Measurements from ENCODE around the gene HSPA12B. TPM values are rescaled to one million over a fixed set of nuclear protein-coding genes. Genes with fewer than 3 reads are reported as not detected.

Gene HSPA12B
- total RNA-seq, 1 experiment from 2014 or later, result not detected

- H3K9me3 ChIP-seq (replicated peaks), result 0 out of 2 replicates have a peak, but pooled peaks cover 2% of the 10 kb centered on the region
- no peaks in the 10 kb centered on the region for H3K4me1 ChIP-seq (replicated peaks)
- H3K4me3 ChIP-seq, result no peak overlapping the region
- no peak overlapping the region for H3K27ac ChIP-seq
- DNase-seq (ENCODE audit: low read depth in 1 of 2, low spot score in 2 of 2), result no peak
- H3K27me3 ChIP-seq (replicated peaks), result 0 out of 2 replicates have a peak, but pooled peaks cover 5% of the 10 kb centered on the region
- no peaks in the 10 kb centered on the region for H3K36me3 ChIP-seq
These were observed 22.4 kb upstream of the HSPA12B start for GRCh38 chr20:3710011-3710466.

GRCh38 chr20:3710703-3711483 is 21.6 kb upstream of the HSPA12B start:
- 0 out of 2 replicates have a peak, but pooled peaks cover 5% of the 10 kb centered on the region for H3K27me3 ChIP-seq (replicated peaks)
- H3K4me1 ChIP-seq (replicated peaks), result no peaks in the 10 kb centered on the region
- no peak overlapping the region for H3K27ac ChIP-seq
- no peak overlapping the region for H3K4me3 ChIP-seq
- DNase-seq (ENCODE audit: low read depth in 1 of 2, low spot score in 2 of 2), result peak in 1 of 2 experiments; percentile 58
- H3K9me3 ChIP-seq (replicated peaks), result 0 out of 2 replicates have a peak, but pooled peaks cover 2% of the 10 kb centered on the region
- H3K36me3 ChIP-seq, result no peaks in the 10 kb centered on the region

GRCh38 chr20:3711484-3711941 is 21.0 kb upstream of the HSPA12B start:
- Histone ChIP-seq H3K27me3 (replicated peaks) (0 out of 2 replicates have a peak, but pooled peaks cover 5% of the 10 kb centered on the region), H3K9me3 (replicated peaks) (0 out of 2 replicates have a peak, but pooled peaks cover 2% of the 10 kb centered on the region), H3K4me3 (no peak overlapping the region), H3K36me3 (no peaks in the 10 kb centered on the region), H3K4me1 (replicated peaks) (no peaks in the 10 kb centered on the region), H3K27ac (no peak overlapping the region)
- no peak for DNase-seq (ENCODE audit: low read depth in 1 of 2, low spot score in 2 of 2)

- 0 out of 2 replicates have a peak, but pooled peaks cover 2% of the 10 kb centered on the region for H3K9me3 ChIP-seq (replicated peaks)
- H3K27me3 ChIP-seq (replicated peaks), result 0 out of 2 replicates have a peak, but pooled peaks cover 5% of the 10 kb centered on the region
- no peaks in the 10 kb centered on the region for H3K4me1 ChIP-seq (replicated peaks)
- no peaks in the 10 kb centered on the region for H3K36me3 ChIP-seq
- DNase-seq (ENCODE audit: low read depth in 1 of 2, low spot score in 2 of 2), result no peak
- H3K27ac ChIP-seq, result no peak within 1 kb of the TSS
- no peak within 1 kb of the TSS for H3K4me3 ChIP-seq
These were observed 20.1 kb upstream of the HSPA12B start, which contains the start of gene SIGLEC1 for GRCh38 chr20:3712279-3712873. TSS of gene SIGLEC1 (minus strand) at chr20:3712600. CDS start at chr20:3707128, 5,472 bp downstream.

- DNase-seq (ENCODE audit: low read depth in 1 of 2, low spot score in 2 of 2), result no peak
- H3K27me3 ChIP-seq (replicated peaks), result 0 out of 2 replicates have a peak, but pooled peaks cover 5% of the 10 kb centered on the region
- H3K36me3 ChIP-seq, result no peaks in the 10 kb centered on the region
These were observed 18.4 kb upstream of the HSPA12B start for GRCh38 chr20:3714092-3714491.

GRCh38 chr20:3716195-3716834 is 16.2 kb upstream of the HSPA12B start:
- peak in 1 of 2 experiments; percentile 22 for DNase-seq (ENCODE audit: low read depth in 1 of 2, low spot score in 2 of 2)
- Histone ChIP-seq H3K9me3 (replicated peaks) (no peaks in the 10 kb centered on the region), H3K27ac (no peak overlapping the region), H3K27me3 (replicated peaks) (peaks cover 11% of the 10 kb centered on the region), H3K4me1 (replicated peaks) (no peaks in the 10 kb centered on the region), H3K4me3 (no peak overlapping the region), H3K36me3 (no peaks in the 10 kb centered on the region)

More at GRCh38 chr20:3714092-3714491, 18.4 kb upstream of the HSPA12B start:
- Histone ChIP-seq H3K9me3 (replicated peaks) (0 out of 2 replicates have a peak, but pooled peaks cover 2% of the 10 kb centered on the region), H3K27ac (no peak overlapping the region), H3K4me1 (replicated peaks) (no peaks in the 10 kb centered on the region), H3K4me3 (no peak overlapping the region)

- H3K4me1 ChIP-seq (replicated peaks), result no peaks in the 10 kb centered on the region
- H3K27ac ChIP-seq, result no peak overlapping the region
- no peaks in the 10 kb centered on the region for H3K9me3 ChIP-seq (replicated peaks)
- no peak for DNase-seq (ENCODE audit: low read depth in 1 of 2, low spot score in 2 of 2)
- no peaks in the 10 kb centered on the region for H3K36me3 ChIP-seq
- H3K4me3 ChIP-seq, result no peak overlapping the region
- peaks cover 11% of the 10 kb centered on the region for H3K27me3 ChIP-seq (replicated peaks)
These were observed 13.4 kb upstream of the HSPA12B start for GRCh38 chr20:3719046-3719445.

GRCh38 chr20:3720068-3720467 is 12.4 kb upstream of the HSPA12B start:
- Histone ChIP-seq H3K36me3 (no peaks in the 10 kb centered on the region), H3K27me3 (replicated peaks) (peaks cover 17% of the 10 kb centered on the region), H3K4me1 (replicated peaks) (no peaks in the 10 kb centered on the region), H3K27ac (no peak overlapping the region), H3K9me3 (replicated peaks) (no peaks in the 10 kb centered on the region), H3K4me3 (no peak overlapping the region)
- DNase-seq (ENCODE audit: low read depth in 1 of 2, low spot score in 2 of 2), result no peak

GRCh38 chr20:3720626-3721025 is 11.9 kb upstream of the HSPA12B start:
- DNase-seq (ENCODE audit: low read depth in 1 of 2, low spot score in 2 of 2), result no peak
- no peaks in the 10 kb centered on the region for H3K36me3 ChIP-seq
- no peak overlapping the region for H3K4me3 ChIP-seq
- no peaks in the 10 kb centered on the region for H3K9me3 ChIP-seq (replicated peaks)
- no peaks in the 10 kb centered on the region for H3K4me1 ChIP-seq (replicated peaks)
- H3K27me3 ChIP-seq (replicated peaks), result peaks cover 20% of the 10 kb centered on the region
- no peak overlapping the region for H3K27ac ChIP-seq

GRCh38 chr20:3721912-3722311 is 10.6 kb upstream of the HSPA12B start:
- Histone ChIP-seq H3K27ac (no peak overlapping the region), H3K4me3 (no peak overlapping the region), H3K36me3 (no peaks in the 10 kb centered on the region), H3K9me3 (replicated peaks) (no peaks in the 10 kb centered on the region), H3K27me3 (replicated peaks) (peaks cover 25% of the 10 kb centered on the region), H3K4me1 (replicated peaks) (no peaks in the 10 kb centered on the region)
- DNase-seq (ENCODE audit: low read depth in 1 of 2, low spot score in 2 of 2), result no peak

- Histone ChIP-seq H3K27ac (no peak overlapping the region), H3K27me3 (replicated peaks) (peaks cover 37% of the 10 kb centered on the region), H3K9me3 (replicated peaks) (no peaks in the 10 kb centered on the region), H3K4me1 (replicated peaks) (peaks cover 6% of the 10 kb centered on the region; the same call in 1 of the 2 replicates), H3K4me3 (no peak overlapping the region), H3K36me3 (no peaks in the 10 kb centered on the region)
- no peak for DNase-seq (ENCODE audit: low read depth in 1 of 2, low spot score in 2 of 2)
These were observed 9.2 kb upstream of the HSPA12B start for GRCh38 chr20:3723284-3723683.

GRCh38 chr20:3724356-3724755 is 8.1 kb upstream of the HSPA12B start:
- Histone ChIP-seq H3K4me3 (no peak overlapping the region), H3K4me1 (replicated peaks) (peaks cover 6% of the 10 kb centered on the region; the same call in 1 of the 2 replicates), H3K27ac (no peak overlapping the region), H3K36me3 (no peaks in the 10 kb centered on the region), H3K27me3 (replicated peaks) (peaks cover 41% of the 10 kb centered on the region), H3K9me3 (replicated peaks) (no peaks in the 10 kb centered on the region)
- no peak for DNase-seq (ENCODE audit: low read depth in 1 of 2, low spot score in 2 of 2)

GRCh38 chr20:3727401-3728021 is 5.0 kb upstream of the HSPA12B start:
- peaks cover 6% of the 10 kb centered on the region; the same call in 1 of the 2 replicates for H3K4me1 ChIP-seq (replicated peaks)
- no peak overlapping the region for H3K27ac ChIP-seq
- no peaks in the 10 kb centered on the region for H3K9me3 ChIP-seq (replicated peaks)
- DNase-seq (ENCODE audit: low read depth in 1 of 2, low spot score in 2 of 2), result no peak
- H3K27me3 ChIP-seq (replicated peaks), result peaks cover 40% of the 10 kb centered on the region
- no peak overlapping the region for H3K4me3 ChIP-seq
- H3K36me3 ChIP-seq, result no peaks in the 10 kb centered on the region

Data from SJSA1 (cell line).